Retinal pigment epithelial cell (primary cell): ENCODE data around the gene PPP2R2D.

Experiments used
- DNase-seq: peaks from one replicate; pipeline ENCODE4 v3.0.0-alpha.2; 2010; ENCODE audit warnings: low read depth
- H3K4me3 ChIP-seq: 2 replicates; pipeline ENCODE4 v1.5.1; 2011; ENCODE audit warnings: mild to moderate bottlenecking, low read length, control low read depth, moderate library complexity
- TF ChIP-seq, protein P1 (sequence below): conservative IDR thresholded peaks from 2 replicates; pipeline ENCODE4 v1.5.1; 2011; ENCODE audit warnings: low read depth, low read length, control low read depth, inconsistent platforms

The PPP2R2D gene

DNA sequence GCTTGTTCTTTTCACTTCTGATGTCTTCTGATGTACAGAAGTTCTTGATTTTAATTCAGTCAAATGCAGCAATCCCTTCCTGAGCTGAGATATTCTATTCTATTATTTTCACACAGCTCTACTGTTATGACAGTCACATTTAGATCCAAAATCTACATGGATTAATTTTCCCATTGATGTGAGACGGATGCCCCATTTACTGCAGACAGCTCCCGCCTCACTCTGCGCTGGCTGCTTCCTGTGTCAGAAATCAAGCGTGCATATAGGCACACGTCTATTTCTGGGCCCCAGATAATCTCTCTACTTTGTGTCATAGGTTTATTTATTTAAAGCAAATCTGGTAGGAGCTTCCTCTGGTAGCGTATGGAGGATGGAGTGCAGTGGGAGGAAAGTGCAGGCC, 74.2 kb downstream of the PPP2R2D start:
- no peak for DNase-seq
- TF ChIP-seq, protein P1, sequence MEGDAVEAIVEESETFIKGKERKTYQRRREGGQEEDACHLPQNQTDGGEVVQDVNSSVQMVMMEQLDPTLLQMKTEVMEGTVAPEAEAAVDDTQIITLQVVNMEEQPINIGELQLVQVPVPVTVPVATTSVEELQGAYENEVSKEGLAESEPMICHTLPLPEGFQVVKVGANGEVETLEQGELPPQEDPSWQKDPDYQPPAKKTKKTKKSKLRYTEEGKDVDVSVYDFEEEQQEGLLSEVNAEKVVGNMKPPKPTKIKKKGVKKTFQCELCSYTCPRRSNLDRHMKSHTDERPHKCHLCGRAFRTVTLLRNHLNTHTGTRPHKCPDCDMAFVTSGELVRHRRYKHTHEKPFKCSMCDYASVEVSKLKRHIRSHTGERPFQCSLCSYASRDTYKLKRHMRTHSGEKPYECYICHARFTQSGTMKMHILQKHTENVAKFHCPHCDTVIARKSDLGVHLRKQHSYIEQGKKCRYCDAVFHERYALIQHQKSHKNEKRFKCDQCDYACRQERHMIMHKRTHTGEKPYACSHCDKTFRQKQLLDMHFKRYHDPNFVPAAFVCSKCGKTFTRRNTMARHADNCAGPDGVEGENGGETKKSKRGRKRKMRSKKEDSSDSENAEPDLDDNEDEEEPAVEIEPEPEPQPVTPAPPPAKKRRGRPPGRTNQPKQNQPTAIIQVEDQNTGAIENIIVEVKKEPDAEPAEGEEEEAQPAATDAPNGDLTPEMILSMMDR = no peak
- no peak overlapping the region for H3K4me3 ChIP-seq

- DNase-seq = no peak
- TF ChIP-seq, protein P1 = no peak
- no peak overlapping the region for H3K4me3 ChIP-seq
Observed at GRCh38 chr10:131975796-131976195, 75.0 kb downstream of the PPP2R2D start.

DNA sequence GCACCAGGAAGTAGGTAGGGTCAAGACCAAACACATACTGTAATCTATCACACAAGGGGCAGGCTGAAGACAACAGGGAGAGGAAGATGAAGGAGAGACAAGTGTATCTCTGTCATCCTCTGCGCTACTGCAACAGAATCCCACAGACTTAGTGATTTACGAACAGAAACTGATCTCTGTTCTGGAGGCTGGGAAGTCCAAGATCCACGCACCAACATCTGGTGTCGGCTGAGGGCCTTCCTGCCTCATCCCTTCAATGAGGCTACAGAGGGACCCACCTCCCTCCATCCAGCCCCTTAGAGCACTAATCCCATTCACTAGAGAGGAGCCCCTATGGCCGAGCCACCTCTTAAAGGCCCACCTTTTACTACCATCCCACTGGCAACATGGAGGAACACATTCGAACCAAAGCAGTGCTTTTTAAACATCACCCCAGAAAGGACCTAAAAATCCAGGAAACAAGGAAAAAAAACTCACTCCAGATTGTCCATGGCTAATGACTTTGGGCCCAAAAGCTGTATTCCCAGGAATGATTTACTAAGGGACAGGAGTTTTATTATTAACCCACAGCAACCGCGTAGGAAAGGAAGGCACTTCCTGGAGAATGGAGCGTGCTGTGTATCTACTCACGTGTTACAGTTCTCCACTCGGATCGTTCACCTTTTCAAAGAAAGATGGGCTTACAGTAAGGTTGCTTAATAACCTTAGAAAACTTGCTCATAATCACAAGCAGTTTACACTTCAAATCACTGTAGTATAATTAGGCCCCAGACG, 76.7 kb downstream of the PPP2R2D start:
- no peak overlapping the region for H3K4me3 ChIP-seq
- no peak for DNase-seq
- TF ChIP-seq, protein P1 = no peak

- no peak overlapping the region for H3K4me3 ChIP-seq
- DNase-seq = no peak
- TF ChIP-seq, protein P1 = no peak
Observed at GRCh38 chr10:131978366-131978765, 77.6 kb downstream of the PPP2R2D start.

GRCh38 chr10:131978851-131979250, 78.0 kb downstream of the PPP2R2D start:
- TF ChIP-seq, protein P1 = no peak
- no peak overlapping the region for H3K4me3 ChIP-seq

GRCh38 chr10:131979336-131979735, 78.5 kb downstream of the PPP2R2D start:
- no peak for DNase-seq
- peak overlapping the region; percentile 74 for H3K4me3 ChIP-seq

More at GRCh38 chr10:131978851-131979250, 78.0 kb downstream of the PPP2R2D start:
- DNase-seq = no peak

More at GRCh38 chr10:131979336-131979735, 78.5 kb downstream of the PPP2R2D start:
- TF ChIP-seq, protein P1 = no peak
